LNCaP clone FGC (cell line): ENCODE data around the gene ZBTB4.

Experiments
- DNase-seq: peaks from one replicate; pipeline ENCODE4 v3.0.0-alpha.2; 2011; ENCODE audit warnings: low read depth
- H3K4me3 ChIP-seq: 2 replicates; pipeline ENCODE4 v1.5.1; 2011; ENCODE audit warnings: mild to moderate bottlenecking, low read depth, low read length, control low read depth
- CTCF ChIP-seq: IDR thresholded peaks from 2 replicates; pipeline ENCODE4 v1.5.1; 2012; ENCODE audit warnings: mild to moderate bottlenecking; ENCODE audit not compliant: control insufficient read depth, insufficient read depth; ENCODE audit errors: extremely low read depth

ZBTB4 gene

DNA sequence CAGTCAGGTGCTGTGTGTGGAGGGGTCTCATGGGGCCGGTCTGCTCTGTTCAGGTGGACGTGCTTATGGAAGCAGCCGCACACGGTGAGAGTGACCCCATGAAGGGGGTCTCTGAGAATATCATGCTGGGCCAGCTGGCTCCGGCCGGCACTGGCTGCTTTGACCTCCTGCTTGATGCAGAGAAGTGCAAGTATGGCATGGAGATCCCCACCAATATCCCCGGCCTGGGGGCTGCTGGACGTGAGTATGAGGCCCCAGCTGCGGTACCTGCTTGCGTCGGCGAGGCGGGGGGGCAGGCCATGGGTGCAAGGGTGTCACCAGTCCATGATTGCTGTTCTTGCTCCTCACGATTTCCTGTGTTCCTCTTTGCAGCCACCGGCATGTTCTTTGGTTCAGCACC is 32.7 kb upstream of the ZBTB4 start:
- no peak overlapping the region for H3K4me3 ChIP-seq
- no peak for TF ChIP-seq CTCF
- DNase-seq, result no peak

GRCh38 chr17:7511108-7511507 is 31.7 kb upstream of the ZBTB4 start:
- no peak overlapping the region for H3K4me3 ChIP-seq
- no peak for DNase-seq
- TF ChIP-seq CTCF, result no peak

- no peak overlapping the region for H3K4me3 ChIP-seq
- no peak for TF ChIP-seq CTCF
- DNase-seq, result no peak
These were observed 30.5 kb upstream of the ZBTB4 start for GRCh38 chr17:7509937-7510336.

DNA sequence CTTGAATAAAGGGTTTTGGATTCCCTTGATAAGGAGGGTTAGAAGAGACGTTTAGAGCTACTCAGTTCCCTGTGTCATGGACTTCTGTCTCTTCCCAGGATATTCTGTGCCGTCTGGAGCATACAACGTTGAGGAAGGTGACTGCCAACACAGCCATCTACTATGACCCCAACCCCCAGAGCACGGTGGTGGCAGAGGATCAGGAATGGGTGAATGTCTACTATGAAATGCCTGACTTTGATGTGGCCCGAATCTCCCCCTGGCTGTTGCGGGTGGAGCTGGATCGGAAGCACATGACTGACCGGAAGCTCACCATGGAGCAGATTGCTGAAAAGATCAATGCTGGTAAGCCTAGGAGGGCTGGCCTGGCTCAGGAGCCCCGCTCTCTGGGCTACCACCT is 29.4 kb upstream of the ZBTB4 start:
- DNase-seq, result no peak

DNA sequence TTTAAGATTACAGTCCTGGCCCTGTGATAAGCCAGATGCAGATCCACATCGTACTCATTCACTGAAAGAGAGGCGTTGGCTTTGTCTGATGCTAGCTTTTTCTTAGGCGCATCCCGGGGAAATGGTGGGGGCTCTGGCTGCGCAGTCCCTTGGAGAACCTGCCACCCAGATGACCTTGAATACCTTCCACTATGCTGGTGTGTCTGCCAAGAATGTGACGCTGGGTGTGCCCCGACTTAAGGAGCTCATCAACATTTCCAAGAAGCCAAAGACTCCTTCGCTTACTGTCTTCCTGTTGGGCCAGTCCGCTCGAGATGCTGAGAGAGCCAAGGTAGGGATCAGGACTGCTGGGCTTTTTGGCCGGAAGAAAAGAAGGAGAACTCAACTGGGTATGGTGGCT is 28.7 kb upstream of the ZBTB4 start:
- no peak for DNase-seq
- TF ChIP-seq CTCF, result no peak
- H3K4me3 ChIP-seq, result no peak overlapping the region

More for the DNA sequence above, 29.4 kb upstream of the ZBTB4 start:
- no peak overlapping the region for H3K4me3 ChIP-seq
- TF ChIP-seq CTCF, result no peak

DNA sequence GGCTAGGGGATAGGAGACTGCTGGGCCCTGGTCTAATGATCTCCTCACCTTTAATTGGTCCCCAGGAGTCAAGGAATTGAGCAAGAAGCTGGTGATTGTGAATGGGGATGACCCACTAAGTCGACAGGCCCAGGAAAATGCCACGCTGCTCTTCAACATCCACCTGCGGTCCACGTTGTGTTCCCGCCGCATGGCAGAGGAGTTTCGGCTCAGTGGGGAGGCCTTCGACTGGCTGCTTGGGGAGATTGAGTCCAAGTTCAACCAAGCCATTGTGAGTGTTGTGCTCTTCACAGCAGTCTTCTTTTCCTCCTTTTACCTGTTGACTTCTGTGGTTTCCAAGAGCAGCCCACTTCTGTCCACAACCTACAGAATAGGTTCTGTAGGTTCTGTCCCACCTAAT is 24.1 kb upstream of the ZBTB4 start:
- DNase-seq, result no peak
- H3K4me3 ChIP-seq, result no peak overlapping the region
- TF ChIP-seq CTCF, result no peak

DNA sequence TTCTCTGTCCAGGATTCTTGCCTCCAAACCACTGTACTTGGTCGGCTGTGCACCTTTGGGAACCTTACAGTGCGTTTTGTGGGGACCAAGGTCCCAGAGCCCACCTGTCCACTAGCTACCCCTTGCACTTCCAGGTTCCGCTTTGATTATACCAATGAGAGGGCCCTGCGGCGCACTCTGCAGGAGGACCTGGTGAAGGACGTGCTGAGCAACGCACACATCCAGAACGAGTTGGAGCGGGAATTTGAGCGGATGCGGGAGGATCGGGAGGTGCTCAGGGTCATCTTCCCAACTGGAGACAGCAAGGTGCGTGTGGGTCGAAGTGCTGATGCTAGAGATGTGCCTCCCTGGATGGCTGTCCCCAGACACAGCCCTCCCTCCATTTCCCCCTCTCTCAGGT is 23.6 kb upstream of the ZBTB4 start:
- TF ChIP-seq CTCF, result no peak
- no peak overlapping the region for H3K4me3 ChIP-seq
- no peak for DNase-seq
